K562 (cell line): ENCODE measurements around the gene CEP76. TPM values are rescaled to one million over a fixed set of nuclear protein-coding genes. Genes with fewer than 3 reads are reported as not detected.
A peak's percentile ranks its signal among the peaks of the same experiment; 100 is the strongest.

ENCODE experiments used
- ATAC-seq: fragments of 200-7000 bp; cut with Tn5 transposase; 3 replicates; pipeline ENCODE4 v1.9.1; 2020; ENCODE audit warnings: moderate library complexity
- BruUV-seq: library from RNA; stranded (reverse); fragments of 400-500 nt; replicated peaks from 2 replicates; lab custom pipeline; 2021; lab: Mats Ljungman, UMichigan
- CTCF ChIA-PET: fragments of 300-600 bp; formaldehyde crosslinking; extraction: SDS; loops from one replicate; lab custom pipeline; 2021; ENCODE audit warnings: low intra/inter-chr PET ratio; lab: Yijun Ruan, JAX
- POLR2A ChIA-PET: fragments of 300-600, 350-650 bp; sonication (Branson Sonifier 250); formaldehyde crosslinking; extraction: SDS; loops from one replicate; lab custom pipeline; 2021; ENCODE audit warnings: antibody characterized with exemption, inconsistent platforms; lab: Yijun Ruan, JAX
- DNase-seq, 4 experiments: peaks; one replicate each; pipeline versions ENCODE4 v3.0.0 to v3.0.0-alpha.2; 2011 to 2018; ENCODE audit warnings: low spot score in 3 of 4, mixed read lengths in 3 of 4; ENCODE audit errors: extremely low read depth in 1 of 4
- FAIRE-seq: peaks from 2 replicates; lab custom pipeline; 2011; peaks lifted over from hg19 to GRCh38; lab: Jason Lieb, UNC
- H2AFZ ChIP-seq: 2 replicates; pipeline ENCODE4 v1.6.0; 2011; ENCODE audit warnings: low read depth, low read length, control low read depth, inconsistent platforms
- H3K27ac ChIP-seq: fragments of 200-600 bp; 3 replicates; pipeline ENCODE4 v1.8.0; 2011; ENCODE audit warnings: low read depth, mild to moderate bottlenecking, control low read depth, inconsistent platforms, low read length, moderate library complexity, mixed read lengths; ENCODE audit errors: extremely low read depth
- H3K27me3 ChIP-seq, 2 experiments: fragments of 300-600 bp in 1 of 2; 2 replicates in 1 of 2; 3 replicates in 1 of 2; pipeline versions ENCODE4 v1.6.0 to v1.8.0; 2011; ENCODE audit warnings: inconsistent platforms in 2 of 2, low read length in 2 of 2, mild to moderate bottlenecking in 1 of 2, mixed read lengths in 1 of 2, moderate library complexity in 1 of 2; ENCODE audit not compliant: control insufficient read depth in 2 of 2, insufficient read depth in 2 of 2
- H3K36me3 ChIP-seq: fragments of 300-600 bp; 3 replicates; pipeline ENCODE4 v1.8.0; 2011; ENCODE audit warnings: mild to moderate bottlenecking, low read length, inconsistent platforms; ENCODE audit not compliant: control insufficient read depth, insufficient read depth
- H3K4me1 ChIP-seq, 2 experiments: fragments of 200-600 bp in 1 of 2; replicated peaks in 1 of 2; 2 replicates in 1 of 2; 3 replicates in 1 of 2; pipeline versions ENCODE4 v1.5.1 to v1.8.0; 2011; ENCODE audit warnings: inconsistent platforms in 2 of 2, low read length in 2 of 2, mild to moderate bottlenecking in 1 of 2, mixed read lengths in 1 of 2, moderate library complexity in 1 of 2; ENCODE audit not compliant: control insufficient read depth in 2 of 2, insufficient read depth in 2 of 2
- H3K4me2 ChIP-seq: 2 replicates; pipeline ENCODE4 v1.6.1; 2011; ENCODE audit warnings: low read length, control low read depth, inconsistent platforms, mixed read lengths; ENCODE audit not compliant: insufficient read depth
- H3K4me3 ChIP-seq: fragments of 200-600 bp; sonication (generic), shearing (Covaris generic); 2 replicates; pipeline ENCODE4 v1.5.1; 2016; ENCODE audit warnings: control low read depth, inconsistent platforms
- H3K79me2 ChIP-seq: fragments of 200-600 bp; 3 replicates; pipeline ENCODE4 v1.8.0; 2011; ENCODE audit warnings: low read length, inconsistent platforms; ENCODE audit not compliant: control insufficient read depth, insufficient read depth
- H3K9ac ChIP-seq, 2 experiments: 2 replicates each; pipeline versions ENCODE4 v1.6.0 to v1.6.1; 2011; ENCODE audit warnings: low read depth in 2 of 2, low read length in 2 of 2, control low read depth in 1 of 2, inconsistent platforms in 1 of 2, mild to moderate bottlenecking in 1 of 2, mixed read lengths in 1 of 2; ENCODE audit not compliant: insufficient read depth in 1 of 2
- H3K9me1 ChIP-seq: one replicate; pipeline ENCODE4 v1.6.0; 2011; ENCODE audit warnings: inconsistent platforms, mild to moderate bottlenecking, low read length, moderate library complexity; ENCODE audit not compliant: control insufficient read depth, insufficient read depth
- H3K9me3 ChIP-seq: replicated peaks from 2 replicates; pipeline ENCODE4 v1.5.1; 2011; ENCODE audit warnings: low read depth, low read length, inconsistent platforms; ENCODE audit not compliant: control insufficient read depth, insufficient read depth
- H4K20me1 ChIP-seq: replicated peaks from 2 replicates; pipeline ENCODE4 v1.6.1; 2011; ENCODE audit warnings: low read length, inconsistent platforms, mixed read lengths; ENCODE audit not compliant: control insufficient read depth, insufficient read depth
- ARNT ChIP-seq, 2 experiments: fragments of 450-650 bp; IDR thresholded peaks; 2 replicates each; pipeline ENCODE4 v1.6.1; 2016; ENCODE audit warnings: mild to moderate bottlenecking in 1 of 2
- CHAMP1 ChIP-seq: fragments of 450-650 bp; IDR thresholded peaks from 2 replicates; pipeline ENCODE4 v1.6.1; 2016; ENCODE audit warnings: mild to moderate bottlenecking
- NFIC ChIP-seq: fragments of 450-650 bp; IDR thresholded peaks from 2 replicates; pipeline ENCODE4 v1.6.1; 2017; ENCODE audit warnings: mild to moderate bottlenecking, inconsistent platforms
- SIX5 ChIP-seq, 2 experiments: IDR thresholded peaks; 2 replicates each; pipeline ENCODE4 v1.6.1; 2011; ENCODE audit warnings: low read length in 2 of 2, borderline replicate concordance in 1 of 2, low read depth in 1 of 2, mild to moderate bottlenecking in 1 of 2, moderate library complexity in 1 of 2; ENCODE audit not compliant: insufficient read depth in 1 of 2
- SRSF9 ChIP-seq: fragments of 200-400 bp; formaldehyde crosslinking; IDR thresholded peaks from 2 replicates; pipeline ENCODE4 v1.6.1; 2017; ENCODE audit warnings: low read depth, low read length, borderline replicate concordance
- ZBTB33 ChIP-seq: sonication (generic); formaldehyde crosslinking; IDR thresholded peaks from 2 replicates; pipeline ENCODE4 v1.8.1; 2023; ENCODE audit warnings: mild to moderate bottlenecking, missing genetic modification reagents
- ZNF639 ChIP-seq, 2 experiments: fragments of 200-800 bp in 1 of 2; sonication (Bioruptor generic) in 1 of 2; sonication (generic) in 1 of 2; formaldehyde crosslinking in 1 of 2; IDR thresholded peaks in 1 of 2; conservative IDR thresholded peaks in 1 of 2; 2 replicates each; pipeline versions ENCODE4 v1.5.0 to v1.6.1; 2016 to 2020; ENCODE audit warnings: missing compliant biosample characterization in 1 of 2, missing genetic modification characterization in 1 of 2, missing genetic modification reagents in 1 of 2
- WGBS: fragments of 100-300 bp; shearing (Covaris generic); methylation state at CpG from one replicate; pipeline ENCODE4 v1.1.6; 2016; ENCODE audit warnings: low coverage, mixed read lengths; ENCODE audit not compliant: insufficient coverage; ENCODE audit errors: missing lambda C conversion rate; 5-methylcytosine and 5-hydroxymethylcytosine counted together
- in situ Hi-C: fragments of 300-500 bp; cut with MboI; formaldehyde crosslinking; loops from 4 replicates; pipeline ENCODE4 v1.15.0; 2018; ENCODE audit warnings: inconsistent platforms, mixed read lengths
- intact Hi-C: fragments of 100-400 bp; cut with micrococcal nuclease; formaldehyde crosslinking; loops from 2 replicates; pipeline ENCODE4 v1.14.2; 2022
- polyA plus RNA-seq, 8 experiments: library from polyadenylated mRNA; depleted of rRNA in 4 of 8; stranded (reverse) in 5 of 8; unstranded in 3 of 8; fragments of >200 nt; fragmentation: Nextera tagmentation in 2 of 8; fragmentation: Illumina TruSeq in 1 of 8; extraction: Ambion mirVana in 2 of 8; extraction: Trizol in 1 of 8; gene quantifications; 2 replicates each; pipeline versions ENCODE4 v1.2.1 to v1.2.3, GENCODE V29; 2011 to 2014; ENCODE audit warnings: inconsistent platforms in 1 of 8, missing spikeins in 1 of 8
- total RNA-seq, 7 experiments: library from RNA; depleted of rRNA in 6 of 7; stranded (reverse); fragments of >200 nt in 6 of 7; fragmentation: Illumina TruSeq in 2 of 7; extraction: Trizol in 2 of 7; gene quantifications; 2 replicates each; pipeline versions ENCODE4 v1.2.1 to v1.2.3, GENCODE V29; 2011 to 2021; ENCODE audit warnings: low replicate concordance in 1 of 7

Gene CEP76
- total and polyA plus RNA-seq, 9 of the 15 experiments (the other 6 are each of a cell fraction or from before 2014, with no cell fraction given) = 5.3 to 27.3 (median 19.3) TPM

DNA sequence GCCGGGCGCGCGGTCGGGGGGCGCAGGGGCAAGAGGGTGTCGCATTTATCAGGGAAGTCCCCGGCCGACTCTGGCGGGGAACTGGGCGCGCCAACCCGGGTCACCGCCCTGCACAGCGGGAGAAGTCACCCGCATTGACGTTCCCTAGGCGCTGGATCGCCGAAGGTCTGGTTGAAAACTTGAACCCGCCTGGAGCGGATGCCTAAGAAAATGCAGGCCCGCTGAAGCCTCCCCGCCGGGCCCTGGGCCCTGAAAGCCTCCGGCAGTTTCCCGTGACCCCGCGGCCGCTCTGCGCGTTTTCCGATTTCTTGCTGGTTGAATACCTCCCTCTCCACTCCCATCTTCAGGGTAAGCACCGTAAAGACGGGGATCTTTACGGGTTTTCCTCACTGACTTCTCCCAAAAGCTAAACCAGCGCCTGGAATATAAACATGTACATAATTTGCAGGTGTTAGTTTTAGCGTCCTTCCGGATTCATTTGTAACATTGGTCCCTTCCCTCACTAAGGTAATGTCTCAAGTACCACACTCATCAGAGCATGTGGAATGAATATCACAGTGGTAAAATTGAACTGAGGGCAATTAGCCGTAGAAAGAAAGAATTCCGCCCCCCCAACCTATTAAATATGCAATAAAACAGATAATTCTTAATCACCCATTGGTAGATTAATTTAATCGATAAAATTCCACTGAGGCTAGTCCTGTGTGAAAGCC lies 43.9 kb downstream of the CEP76 start:
- H3K4me2 ChIP-seq = no peak overlapping the region
- H3K36me3 ChIP-seq = no peaks in the 10 kb centered on the region
- intact Hi-C loops (loop anchor here (5.0 to 10.0 kb wide), 2 partner anchors 116 to 184 kb away; no protein-coding TSS in a partner anchor), in situ Hi-C loops (no loop called here)
- no peaks in the 10 kb centered on the region for H3K27me3 ChIP-seq
- no peak overlapping the region for H3K27ac ChIP-seq
- H4K20me1 ChIP-seq = no peaks in the 10 kb centered on the region
- peaks cover 4 to 16% of the 10 kb centered on the region in 2 experiments; a peak in 4 of 5 replicates for H3K4me1 ChIP-seq
- ATAC-seq (no peak), FAIRE-seq (no peak), DNase-seq (no peak)
- BruUV-seq = no TSS peak
- no peak overlapping the region for H3K9ac ChIP-seq
- H3K79me2 ChIP-seq = peaks cover 30% of the 10 kb centered on the region
- no peak overlapping the region for H3K4me3 ChIP-seq
- ChIA-PET CTCF (no interaction called here), POLR2A (interaction anchor here (0.6 kb wide), 1 partner anchor 11 kb away, joined by 3 read pairs; no protein-coding TSS in a partner anchor)
- no peak overlapping the region for H2AFZ ChIP-seq
- TF ChIP-seq SRSF9 (no peak), CHAMP1 (peak; percentile 22; the same call in 1 of the 2 replicates), SIX5 (IDR thresholded peaks at IDR 0.05; ENCODE audit: borderline replicate concordance in 1 of 2, insufficient read depth in 1 of 2, low read depth in 1 of 2, low read length in 2 of 2) (no peak), ARNT (IDR thresholded peaks at IDR 0.05) (no peak), ZBTB33 (CRISPR knock-in tag) (peak; percentile 85), ZNF639 (CRISPR knock-in tag; conservative IDR thresholded peaks at IDR 0.05 in 1 of 2, IDR thresholded peaks at IDR 0.05 in 1 of 2) (0 out of 4 replicates have a peak, but pooled peaks of 1 of the 2 experiments have one; percentile 1), NFIC (no peak)
- H3K9me3 ChIP-seq = no peaks in the 10 kb centered on the region
- 88% methylated on average over 30 of the region's 42 CpGs for WGBS
- H3K9me1 ChIP-seq = no peaks in the 10 kb centered on the region
